Measurements from ENCODE around the gene ELMO1. TPM values are rescaled to one million over a fixed set of nuclear protein-coding genes. Genes with fewer than 3 reads are reported as not detected.

The ELMO1 gene
- total and polyA plus RNA-seq, 11 donors = 6.9 to 38.6 (median 14.7) TPM

GRCh38 chr7:37346761-37347160 lies 101.9 kb downstream of the ELMO1 start:
- peaks cover 0 to 5% (median 0%) of the 10 kb centered on the region in 9 donors for H3K36me3 ChIP-seq
- intact Hi-C loops (cut with DNase I) = no loop called here
- 76 to 81% (median 80%) methylated on average over 3 of the region's 3 CpGs for WGBS, 4 donors
- no peak for ATAC-seq
- H3K4me1 ChIP-seq = peaks cover 0 to 57% (median 19%) of the 10 kb centered on the region in 12 donors
- DNase-seq = no peak
- no peak for TF ChIP-seq CTCF (IDR thresholded peaks at IDR 0.05)
- TF ChIP-seq POLR2A (IDR thresholded peaks at IDR 0.05) = no peak
- no peaks in the 10 kb centered on the region for H3K9me3 ChIP-seq
- H3K27ac ChIP-seq = peak overlapping the region in 2 of 12 donors; percentile 42 to 64
- no peaks in the 10 kb centered on the region for H3K27me3 ChIP-seq
- no peak overlapping the region for H3K4me3 ChIP-seq

- no peak for DNase-seq
These were observed 103.6 kb downstream of the ELMO1 start for GRCh38 chr7:37344886-37345579.

DNA sequence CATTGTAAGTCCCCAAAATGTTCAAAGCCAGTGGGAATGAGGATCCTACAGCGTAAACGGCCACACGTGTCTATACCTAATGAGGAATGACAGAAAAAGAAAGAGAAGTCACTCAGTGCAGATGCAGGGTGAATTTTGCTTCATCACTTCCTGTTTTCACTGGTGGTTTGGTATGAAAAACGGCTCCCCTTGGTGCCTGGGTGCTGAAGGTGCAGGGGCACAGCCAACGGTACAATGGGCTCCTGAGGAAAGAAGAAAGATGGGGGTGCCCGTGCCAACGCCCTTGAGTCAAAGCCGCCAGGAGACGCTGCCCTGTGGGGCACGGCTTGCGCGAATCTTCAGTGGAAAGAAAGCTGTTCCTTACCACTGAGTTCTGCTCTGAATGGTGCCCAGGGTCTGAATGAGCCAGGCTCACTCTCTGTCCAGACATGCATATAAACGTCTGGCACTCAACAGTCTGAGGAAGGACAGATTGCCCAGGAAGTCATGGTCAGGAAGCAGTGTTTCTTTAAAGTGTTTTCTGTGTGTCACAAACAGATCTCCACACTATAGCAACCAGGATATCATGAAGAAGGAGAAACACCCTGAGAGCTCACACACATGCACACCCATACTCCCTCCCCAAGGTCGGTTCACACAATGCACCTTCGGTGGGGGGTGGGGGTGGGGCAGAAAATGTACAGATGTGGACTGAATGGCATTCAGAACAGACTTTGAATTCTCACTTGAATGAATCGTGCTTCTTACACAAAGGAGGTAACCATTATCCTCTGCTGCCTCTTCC lies 105.8 kb downstream of the ELMO1 start:
- WGBS, 4 donors = 64 to 83% (median 79%) methylated on average over 16 of the region's 16 CpGs
- Histone ChIP-seq H3K4me1 (peaks cover 0 to 47% (median 16%) of the 10 kb centered on the region in 12 donors), H3K4me3 (peak overlapping the region in 4 of 12 donors; percentile 1 to 55 (median 28)), H3K27me3 (no peaks in the 10 kb centered on the region), H3K36me3 (peaks cover 0 to 5% (median 0%) of the 10 kb centered on the region in 9 donors), H3K9me3 (no peaks in the 10 kb centered on the region), H3K27ac (peak overlapping the region in 4 of 12 donors; percentile 11 to 87 (median 36))
- DNase-seq (peak in 1 of 5 donors; percentile 48), ATAC-seq (peak in 3 of 4 donors; percentile 45 to 70 (median 63))
- no peak for TF ChIP-seq POLR2A (IDR thresholded peaks at IDR 0.05)
- TF ChIP-seq CTCF (IDR thresholded peaks at IDR 0.05) = peak in 1 of 12 donors; percentile 7
- intact Hi-C loops (cut with DNase I) = loop anchor here in 2 of 10 donors (5.0 kb wide), 2 partner anchors 36 to 56 kb away; no protein-coding TSS in a partner anchor

More at GRCh38 chr7:37344886-37345579, 103.6 kb downstream of the ELMO1 start:
- no peak for TF ChIP-seq CTCF (IDR thresholded peaks at IDR 0.05)
- TF ChIP-seq POLR2A (IDR thresholded peaks at IDR 0.05) = no peak
- Histone ChIP-seq H3K9me3 (no peaks in the 10 kb centered on the region), H3K4me1 (peaks cover 0 to 50% (median 15%) of the 10 kb centered on the region in 12 donors), H3K27me3 (no peaks in the 10 kb centered on the region), H3K36me3 (peaks cover 0 to 5% (median 0%) of the 10 kb centered on the region in 9 donors), H3K4me3 (no peak overlapping the region), H3K27ac (peak overlapping the region in 9 of 12 donors; percentile 6 to 64 (median 44))
- peak; percentile 30 to 71 (median 40) for ATAC-seq
- intact Hi-C loops (cut with DNase I) = loop anchor here in 2 of 10 donors (5.0 kb wide), 2 partner anchors 38 to 58 kb away; no protein-coding TSS in a partner anchor
- 51 to 63% (median 61%) methylated on average over 9 of the region's 9 CpGs for WGBS, 4 donors

Data from heart left ventricle (tissue), 16 donors.